GM18526 (cell line): ENCODE results near the gene NR1H4.

Experiments used
- POLR2A ChIP-seq: IDR thresholded peaks from 3 replicates; pipeline ENCODE4 v1.6.1; 2011; ENCODE audit not compliant: insufficient read length; ENCODE audit errors: extremely low read depth

Gene NR1H4

DNA sequence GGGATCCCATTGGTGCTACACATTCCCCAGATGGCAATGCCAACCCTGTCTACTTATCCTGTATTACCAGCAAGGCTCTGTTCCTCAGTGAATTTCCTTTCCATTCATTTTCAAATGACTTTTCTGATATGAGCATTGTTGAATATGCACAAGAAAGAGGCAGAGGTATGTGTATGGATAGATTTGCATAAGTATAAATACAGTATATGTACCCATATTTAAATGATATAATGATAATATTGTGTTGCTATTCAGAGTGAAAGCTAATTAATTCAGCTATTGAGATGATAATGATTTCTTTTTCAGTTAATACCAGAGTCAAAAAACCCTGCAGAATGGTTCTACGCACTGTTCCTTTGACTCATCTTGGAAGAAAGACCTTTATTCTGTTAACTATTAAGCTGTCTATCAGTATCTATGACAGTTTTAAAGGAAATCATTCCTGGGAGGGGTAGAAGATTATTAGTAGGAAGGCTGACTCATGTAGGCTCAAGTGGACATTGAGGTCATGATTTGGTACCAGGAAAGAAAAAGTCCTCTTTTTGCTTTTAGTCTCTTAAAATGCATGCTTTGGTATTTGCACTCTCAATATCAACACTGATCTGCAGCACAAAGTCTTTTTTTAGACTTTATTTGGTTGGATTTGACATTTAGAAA, 54.9 kb downstream of the NR1H4 start:
- TF ChIP-seq POLR2A = no peak

DNA sequence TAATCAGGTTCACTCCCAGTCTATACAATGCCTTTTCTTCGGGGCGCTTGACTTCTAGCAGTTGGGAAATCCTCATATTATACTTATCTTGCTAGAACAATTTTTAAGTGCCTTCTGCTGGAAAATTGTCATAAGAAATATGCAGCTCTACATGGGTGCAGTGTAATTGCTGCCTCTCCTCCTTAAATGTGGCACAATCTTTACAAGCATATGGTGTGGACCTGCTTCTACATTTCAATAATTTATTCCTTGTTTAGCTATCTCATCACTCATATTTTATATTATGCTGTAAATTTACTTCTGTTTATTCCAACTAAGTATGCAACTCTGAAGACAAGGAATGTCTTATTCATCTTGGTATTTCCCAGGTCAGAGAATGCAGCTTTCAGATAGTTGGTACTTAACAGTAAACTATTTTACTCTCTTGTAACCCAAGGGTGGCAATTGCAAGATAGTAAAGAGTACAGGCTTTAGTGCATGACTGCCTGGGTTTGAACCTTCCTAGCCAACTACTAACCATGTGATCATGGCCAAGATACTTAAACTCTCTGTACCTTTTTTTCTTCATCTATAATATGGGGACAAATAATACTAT, 56.2 kb downstream of the NR1H4 start:
- TF ChIP-seq POLR2A = no peak

DNA sequence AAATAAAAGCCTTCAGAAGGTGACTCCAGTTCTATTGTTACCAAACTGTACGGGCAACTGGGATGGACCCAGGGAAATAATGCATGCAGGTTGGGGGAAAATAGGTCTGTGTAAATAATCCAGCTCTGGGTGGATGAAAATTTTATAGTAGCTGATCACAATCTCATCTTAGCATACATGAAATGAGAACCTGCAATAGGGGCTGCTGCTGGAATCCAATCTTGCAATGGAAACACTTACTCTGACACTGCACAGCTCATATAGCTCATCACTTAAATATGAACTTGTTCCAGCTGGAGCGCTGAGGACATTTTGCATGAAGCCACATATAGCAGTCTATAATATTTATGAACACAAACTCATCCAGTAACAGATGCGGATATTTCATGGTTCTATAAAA, 59.7 kb downstream of the NR1H4 start:
- TF ChIP-seq POLR2A = no peak

DNA sequence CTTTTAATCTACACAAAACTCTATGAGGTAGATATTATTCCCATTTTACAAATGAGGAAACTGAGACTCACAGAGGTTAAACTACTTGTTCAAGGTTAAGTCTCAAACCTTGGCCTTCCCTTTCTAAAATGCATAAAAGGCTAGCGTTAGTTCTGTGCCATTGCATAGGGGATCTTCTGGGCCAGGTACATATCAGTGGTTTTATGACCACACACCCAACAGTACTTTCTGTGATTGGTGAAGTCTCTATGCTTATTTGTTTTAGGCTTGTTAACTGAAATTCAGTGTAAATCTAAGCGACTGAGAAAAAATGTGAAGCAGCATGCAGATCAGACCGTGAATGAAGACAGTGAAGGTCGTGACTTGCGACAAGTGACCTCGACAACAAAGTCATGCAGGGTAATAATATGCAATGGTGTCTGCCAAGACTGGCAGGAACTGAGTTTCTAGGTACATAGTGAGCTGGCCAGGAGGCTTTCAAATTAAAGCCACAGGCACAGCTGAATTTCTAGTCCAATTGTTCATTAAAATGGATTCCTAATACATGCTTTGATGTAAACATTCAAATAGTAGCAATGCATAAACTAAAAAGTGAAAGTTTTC, 61.1 kb downstream of the NR1H4 start:
- no peak for TF ChIP-seq POLR2A

DNA sequence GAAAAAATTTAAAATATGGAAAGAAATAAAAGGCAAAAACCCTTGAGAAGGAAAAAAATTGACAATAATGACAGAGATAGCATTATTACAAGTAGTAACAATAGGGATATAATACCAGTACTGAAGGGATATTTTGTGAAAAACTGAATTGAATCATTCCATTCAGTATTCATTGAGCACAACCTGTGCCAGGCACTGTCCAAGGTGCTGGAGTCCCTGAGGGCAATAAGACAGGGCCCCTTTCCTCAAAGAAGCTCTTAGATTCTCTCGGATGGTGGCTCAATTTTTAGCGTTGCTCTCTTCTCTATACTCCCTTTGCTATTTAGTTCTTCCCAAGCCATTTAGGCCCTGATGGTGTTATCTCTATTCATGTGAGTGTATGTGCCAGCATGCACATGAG, 65.5 kb downstream of the NR1H4 start:
- no peak for TF ChIP-seq POLR2A

DNA sequence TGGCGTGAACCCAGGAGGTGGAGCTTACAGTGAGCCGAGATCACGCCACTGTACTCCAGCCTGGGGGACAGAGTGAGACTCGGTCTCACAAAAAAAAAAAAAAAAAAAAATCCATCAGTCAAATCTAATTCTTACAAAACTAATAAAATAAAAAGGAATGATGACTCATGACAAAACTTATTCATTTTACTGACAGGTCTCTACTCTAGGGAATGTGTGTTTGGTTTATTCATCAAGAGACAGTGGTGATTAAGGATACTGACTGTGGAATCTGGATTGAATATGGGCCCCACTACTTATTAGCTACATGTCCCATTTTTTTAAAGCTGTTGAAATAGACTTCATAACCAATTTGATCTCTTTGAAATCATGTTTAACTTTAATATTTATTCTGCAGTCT, 70.5 kb downstream of the NR1H4 start:
- TF ChIP-seq POLR2A = no peak

DNA sequence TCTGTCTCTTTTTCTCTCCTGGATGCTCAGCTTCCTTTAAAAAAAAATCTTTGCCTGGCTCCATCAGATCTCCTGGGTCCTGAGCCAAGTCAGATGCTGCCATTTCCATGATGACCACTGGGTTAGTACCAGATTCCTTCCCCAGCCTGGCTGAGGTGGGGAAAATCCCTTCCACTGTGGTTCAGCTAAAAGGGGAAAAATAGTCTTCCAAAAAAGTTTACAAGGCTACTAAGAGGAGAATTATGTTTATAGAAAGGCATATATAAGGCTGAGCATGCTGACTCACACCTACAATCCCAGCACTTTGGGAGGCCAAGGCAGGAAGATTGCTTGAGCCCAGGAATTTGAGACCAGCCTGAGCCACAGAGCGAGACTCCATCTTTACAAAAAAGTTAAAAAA, 71.4 kb downstream of the NR1H4 start:
- TF ChIP-seq POLR2A = no peak

DNA sequence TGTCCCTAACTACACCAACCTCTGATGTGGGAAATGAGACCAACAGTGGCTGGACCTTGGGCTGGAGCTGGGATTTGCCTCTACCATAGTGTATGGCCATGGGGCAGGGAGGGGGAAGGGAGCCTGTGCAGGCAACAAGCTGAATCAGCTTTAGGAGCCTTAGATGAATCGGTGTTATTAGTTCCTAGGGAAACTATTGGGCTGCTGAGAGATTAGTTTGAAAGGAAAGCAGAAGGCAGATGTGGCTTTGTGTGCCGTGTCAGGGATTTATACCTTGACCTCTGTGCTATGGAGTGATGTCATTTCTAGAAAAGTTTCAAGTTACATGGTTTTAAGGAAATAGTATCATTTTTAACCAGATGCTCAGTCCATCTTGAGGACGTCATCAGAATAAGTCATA, 80.3 kb downstream of the NR1H4 start:
- TF ChIP-seq POLR2A = no peak

DNA sequence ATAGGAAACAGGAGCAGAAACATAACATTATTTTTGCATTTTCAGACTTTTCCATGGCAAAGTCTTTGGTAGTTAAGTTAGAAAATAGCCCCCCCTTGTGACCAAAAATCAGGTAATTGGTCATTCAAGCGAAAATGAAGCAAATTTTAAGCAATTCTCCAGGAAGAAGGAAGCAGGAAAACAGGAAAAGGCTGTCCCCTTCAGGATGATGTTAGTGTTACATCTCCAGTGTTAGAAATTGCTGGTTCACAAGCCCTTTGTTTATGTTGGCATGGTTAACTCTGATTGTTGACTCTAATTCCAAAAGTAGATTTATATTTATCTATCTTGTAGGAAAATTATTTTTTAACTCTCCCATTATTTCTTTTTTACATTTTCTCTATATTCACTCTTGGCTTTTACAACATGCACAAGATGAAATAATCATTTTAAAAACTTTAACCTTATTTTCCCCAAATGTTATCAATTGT, 81.0 kb downstream of the NR1H4 start:
- TF ChIP-seq POLR2A = no peak

DNA sequence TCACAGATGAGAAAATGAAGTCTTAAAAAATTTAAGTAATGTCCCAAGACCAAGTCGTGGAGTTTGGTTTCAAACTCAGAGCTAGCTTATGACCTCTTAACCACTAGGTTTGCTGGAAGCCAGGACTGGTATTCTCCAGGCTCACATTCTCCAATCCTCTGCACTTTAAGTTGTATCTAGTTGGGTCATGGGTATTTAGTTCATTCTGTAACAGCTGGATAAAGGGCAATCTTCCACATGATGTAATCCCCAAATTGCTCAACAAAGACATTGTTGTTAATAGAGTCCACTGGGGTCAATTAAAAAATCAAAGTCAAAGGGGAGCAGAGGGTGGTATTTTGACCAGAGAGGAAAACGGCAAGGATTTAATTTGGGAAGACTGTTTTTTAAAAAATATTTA, 82.1 kb downstream of the NR1H4 start:
- no peak for TF ChIP-seq POLR2A

DNA sequence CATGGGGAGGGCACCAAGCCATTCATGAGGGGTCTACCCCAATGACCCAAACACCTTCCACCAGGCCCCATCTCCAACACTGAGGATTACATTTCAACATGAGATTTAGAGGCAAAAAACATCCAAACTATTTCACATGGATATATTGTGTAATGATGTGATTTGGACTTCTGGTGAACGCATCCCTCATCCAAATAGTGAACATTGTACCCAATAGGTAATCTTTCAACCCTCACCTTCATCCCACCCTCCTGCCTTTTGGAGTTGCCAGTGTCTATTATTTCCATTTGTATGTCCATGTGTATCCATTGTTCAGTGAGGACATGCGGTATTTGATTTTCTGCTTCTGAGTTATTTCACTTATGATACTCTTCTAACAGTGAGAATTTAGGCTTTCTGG, 83.7 kb downstream of the NR1H4 start:
- no peak for TF ChIP-seq POLR2A

DNA sequence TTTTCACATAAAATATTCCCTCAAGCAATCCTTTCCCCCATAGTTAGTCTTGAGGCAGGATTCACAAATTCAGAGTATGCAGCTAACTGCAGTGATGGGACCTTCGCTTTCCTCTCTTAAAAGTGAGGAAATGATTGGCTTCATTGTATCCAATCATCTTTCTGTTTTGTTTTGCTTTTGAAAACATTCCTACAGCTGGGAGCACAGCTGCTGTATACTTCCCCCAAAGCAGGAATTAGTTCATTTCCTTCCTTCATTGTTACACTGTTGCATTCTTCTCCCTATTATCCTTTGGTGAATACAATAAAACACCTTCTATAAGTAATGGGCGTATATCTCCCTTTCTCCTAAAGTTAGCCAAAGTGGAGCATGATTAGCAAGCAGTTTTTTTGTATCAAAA, 90.4 kb downstream of the NR1H4 start:
- TF ChIP-seq POLR2A = no peak

DNA sequence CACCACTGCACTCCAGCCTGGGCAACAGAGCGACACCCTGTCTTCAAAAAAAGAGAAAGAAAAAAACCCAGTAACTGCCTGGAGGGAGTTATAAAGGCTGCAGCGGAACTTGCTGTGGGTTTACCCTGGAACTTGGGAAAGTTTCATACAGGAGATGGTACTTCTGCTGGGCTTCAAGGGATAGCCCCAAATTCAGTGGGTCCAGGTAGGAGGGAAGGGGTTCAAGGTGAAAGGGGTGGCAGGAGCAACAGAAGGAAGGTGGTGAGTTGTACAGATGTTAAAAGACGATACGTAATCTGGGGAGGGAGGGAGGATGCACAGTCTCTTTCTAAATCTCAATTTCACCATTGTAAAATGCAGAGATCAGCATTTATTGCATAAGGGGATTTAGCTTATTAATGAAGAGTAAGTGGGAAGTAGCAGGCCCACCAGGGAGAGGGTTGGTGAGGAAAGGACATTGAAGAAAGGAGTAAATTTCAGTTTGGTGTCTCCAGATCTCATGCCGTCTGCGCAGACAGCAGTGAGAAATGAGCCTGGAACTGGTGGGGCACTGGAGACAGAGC, 91.3 kb downstream of the NR1H4 start:
- TF ChIP-seq POLR2A = no peak

DNA sequence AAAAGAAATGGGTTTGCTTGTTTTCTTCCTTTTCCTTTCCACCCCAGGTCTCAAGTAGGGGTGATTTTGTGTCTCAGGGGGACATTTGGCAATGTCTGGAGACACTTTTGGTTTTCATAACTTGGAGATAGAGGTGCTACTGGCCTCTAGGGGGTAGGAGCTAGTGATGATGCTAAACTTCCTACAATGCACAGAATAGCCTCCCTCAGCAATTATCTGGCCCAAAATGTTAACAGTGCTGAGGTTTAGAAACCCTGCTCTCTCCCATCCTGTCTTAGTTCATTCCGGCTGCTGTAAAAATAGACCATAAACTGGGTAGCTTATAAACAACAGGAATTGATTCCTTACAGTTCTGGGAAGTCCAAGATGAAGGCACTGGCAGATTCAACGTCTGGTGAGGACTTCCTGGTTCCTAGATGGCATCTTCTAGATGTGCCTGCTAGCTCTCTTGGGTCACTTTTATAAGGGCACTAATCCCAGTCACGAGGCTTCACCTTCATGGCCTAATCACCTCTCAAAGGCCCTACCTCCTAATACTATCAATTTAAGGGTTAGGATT, 92.4 kb downstream of the NR1H4 start:
- TF ChIP-seq POLR2A = no peak

DNA sequence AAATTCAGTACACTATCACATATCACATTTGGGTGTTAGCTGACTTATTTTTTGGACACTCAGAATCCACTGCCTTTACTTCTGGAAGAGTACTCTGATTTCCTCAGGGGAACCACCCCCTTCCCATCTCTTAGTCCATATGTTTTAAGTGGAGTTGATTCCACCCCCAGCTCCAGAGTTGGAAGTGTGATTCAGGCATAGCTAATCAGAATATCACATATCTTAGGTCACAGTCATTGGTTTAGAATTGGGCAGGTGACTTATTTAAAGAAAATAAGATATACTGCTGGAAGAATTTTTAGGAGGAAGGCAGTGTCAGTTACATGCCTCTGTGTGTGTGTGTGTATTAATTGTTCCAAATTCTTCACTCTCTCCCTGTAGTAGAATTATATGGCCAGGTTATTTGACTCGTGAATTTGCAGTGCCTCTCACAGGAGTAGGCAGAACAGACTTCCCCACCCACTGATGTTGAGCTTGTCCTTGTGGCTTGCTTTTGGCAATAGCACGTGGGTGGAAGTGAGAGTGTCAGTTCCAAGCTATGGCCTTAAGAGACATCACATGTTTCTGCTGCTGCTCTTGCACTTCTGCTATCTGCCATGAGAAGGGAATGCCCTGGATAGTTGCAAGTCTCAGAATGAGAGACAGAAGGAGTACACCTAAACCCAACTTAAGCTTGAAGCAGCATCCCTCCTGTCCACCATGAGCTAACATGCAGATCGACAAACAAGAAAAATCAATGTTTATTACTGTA, 93.4 kb downstream of the NR1H4 start:
- no peak for TF ChIP-seq POLR2A
